GM21619 (cell line): Measurements from ENCODE around the gene RAB6B.

ENCODE experiments used
- ATAC-seq: cut with Tn5 transposase; IDR thresholded peaks from one replicate; pipeline ENCODE4 v1.9.1; 2021; ENCODE audit not compliant: unreplicated experiment

The RAB6B gene

DNA sequence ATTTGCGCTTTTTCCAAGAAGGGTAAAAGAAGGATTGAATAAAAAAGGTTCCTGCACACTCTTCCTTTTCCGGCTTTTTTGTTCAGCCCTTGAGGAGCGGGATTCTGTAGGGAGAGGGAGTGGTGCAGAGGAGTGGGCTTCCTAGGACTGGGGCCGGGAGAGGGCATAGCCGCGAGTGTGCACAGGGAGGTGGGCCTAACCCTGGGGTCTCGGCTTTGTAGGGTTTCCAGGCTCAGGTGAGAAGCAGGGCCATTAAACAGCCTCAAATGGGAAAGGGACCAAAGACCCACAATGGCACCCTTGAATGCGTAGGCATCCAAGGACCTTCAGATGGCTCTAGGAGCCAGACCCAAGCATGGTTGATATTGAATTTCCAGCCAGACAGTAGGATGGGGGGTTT is 35.4 kb upstream of the RAB6B start:
- ATAC-seq = no peak

DNA sequence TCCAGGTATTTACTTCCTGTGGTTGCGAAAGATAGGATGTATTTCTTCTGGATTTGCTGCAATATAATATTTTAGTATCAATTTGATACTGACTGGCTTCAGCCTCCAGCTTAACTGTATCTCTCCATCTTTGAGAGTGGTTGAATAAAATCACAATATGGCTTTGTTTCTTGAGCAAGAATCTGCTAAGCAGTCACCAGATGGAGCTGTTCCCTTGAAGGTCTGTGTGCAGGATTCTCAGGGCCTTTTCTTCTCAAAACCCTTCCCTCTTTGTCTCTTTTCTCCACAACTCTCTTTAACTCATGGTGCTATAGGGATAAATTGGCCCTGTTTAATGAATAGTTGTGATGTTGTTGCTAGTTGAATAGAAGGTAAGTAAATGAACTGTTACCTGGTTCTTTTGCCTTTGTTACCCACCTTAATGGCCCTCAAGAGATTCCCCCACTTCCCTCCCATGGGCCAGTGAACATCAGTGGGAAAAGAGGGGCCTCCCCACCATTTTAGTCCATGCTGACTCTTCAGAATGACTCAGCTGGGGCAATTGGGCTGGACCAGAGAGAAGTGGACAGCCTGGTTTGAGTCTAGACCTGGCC is 34.8 kb upstream of the RAB6B start:
- no peak for ATAC-seq

DNA sequence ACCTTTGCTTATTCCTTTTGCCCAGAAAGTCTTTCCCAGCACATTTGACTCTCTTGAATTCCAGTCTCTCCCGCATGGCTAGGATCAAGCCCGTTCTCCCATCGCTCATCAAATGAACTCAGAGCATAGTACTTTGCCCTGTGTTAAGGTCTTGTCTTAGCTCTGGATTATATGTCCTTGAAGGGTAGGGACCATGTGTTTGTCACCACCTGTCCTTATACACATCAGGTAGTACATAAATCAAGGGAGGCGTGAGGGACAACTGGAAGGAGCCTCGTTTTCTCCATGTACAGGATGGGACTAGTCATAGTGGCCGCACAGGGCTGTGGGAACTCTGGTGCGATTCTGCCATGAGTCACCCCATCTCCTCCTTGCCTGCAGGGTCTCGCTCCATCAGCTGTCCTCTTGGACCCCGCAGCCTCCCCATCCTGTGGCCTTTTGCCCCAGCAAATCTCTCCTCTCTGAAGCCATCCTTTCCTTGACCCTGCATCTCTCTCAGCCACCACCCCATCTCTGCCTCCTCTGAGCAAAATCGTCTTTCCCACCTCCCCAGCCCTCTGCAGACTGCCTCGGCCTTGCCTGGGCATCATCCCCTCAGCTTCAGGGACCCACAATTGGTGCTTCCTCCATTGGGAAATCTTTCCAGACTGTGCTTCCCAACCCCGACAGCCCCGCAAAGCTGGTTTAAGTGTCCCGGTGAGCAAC is 33.4 kb upstream of the RAB6B start:
- no peak for ATAC-seq

DNA sequence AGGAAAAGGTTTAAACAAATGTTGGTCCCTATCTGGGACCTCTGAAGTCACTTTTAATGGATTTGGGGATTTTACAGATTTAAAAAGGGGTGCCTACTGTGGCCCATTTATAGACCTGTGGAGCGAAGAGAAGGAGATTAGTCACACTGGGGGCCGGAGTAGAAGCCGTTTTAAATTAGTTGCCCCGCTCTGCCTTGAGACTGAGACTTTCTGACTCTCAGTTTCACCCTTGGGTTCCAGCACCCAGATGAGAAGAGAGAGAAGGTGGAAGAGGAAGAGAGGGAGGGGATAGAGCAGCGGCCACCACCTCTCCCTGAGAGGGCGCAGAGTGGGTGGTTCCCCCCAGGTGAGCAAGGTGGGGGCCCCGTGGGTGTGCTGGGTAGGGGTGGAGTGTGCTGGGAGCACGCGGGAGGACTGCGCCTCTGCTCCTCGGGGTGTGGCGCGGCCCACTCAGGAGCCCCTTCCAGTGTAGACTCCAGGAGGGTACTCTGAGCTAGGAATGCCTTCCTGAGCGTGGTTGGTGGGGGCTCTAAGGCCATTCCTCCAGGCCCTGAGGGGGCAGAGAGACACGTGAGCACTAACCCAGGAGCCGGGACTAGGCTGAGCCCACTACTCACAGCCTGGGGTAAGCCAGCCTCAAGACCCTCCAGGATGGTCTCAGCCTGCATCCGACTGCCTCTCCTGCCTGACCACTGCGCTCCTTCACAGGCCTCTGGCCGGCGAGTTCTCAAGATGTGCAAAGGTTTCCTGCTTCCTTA is 32.6 kb upstream of the RAB6B start:
- no peak for ATAC-seq

DNA sequence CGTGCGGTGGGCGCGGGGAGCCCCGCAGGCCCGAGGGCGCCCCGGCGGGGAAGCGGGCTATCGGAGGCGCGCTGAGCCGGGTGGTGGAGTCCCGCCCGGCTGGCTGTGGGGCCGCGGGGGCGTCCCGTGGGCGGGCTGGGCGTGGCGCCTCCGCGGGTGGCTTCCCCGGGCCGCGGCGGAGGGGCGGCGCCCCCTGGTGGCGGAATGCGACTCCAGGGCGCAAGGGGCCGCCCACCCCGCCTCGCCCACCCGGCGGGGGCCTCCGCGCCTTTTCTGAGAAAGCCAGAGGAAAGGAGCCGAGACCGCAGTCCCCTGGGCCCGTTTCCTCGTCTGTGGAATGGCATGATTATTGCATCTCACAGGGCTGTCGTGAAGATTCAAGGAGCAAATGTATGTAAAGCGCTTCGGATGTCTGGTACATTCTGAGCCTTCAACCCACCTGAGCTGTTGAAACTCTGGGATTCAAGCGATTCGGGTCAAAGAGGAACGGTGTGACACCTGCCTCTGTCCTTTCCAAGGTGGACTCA is 31.9 kb upstream of the RAB6B start:
- peak; percentile 75 for ATAC-seq

DNA sequence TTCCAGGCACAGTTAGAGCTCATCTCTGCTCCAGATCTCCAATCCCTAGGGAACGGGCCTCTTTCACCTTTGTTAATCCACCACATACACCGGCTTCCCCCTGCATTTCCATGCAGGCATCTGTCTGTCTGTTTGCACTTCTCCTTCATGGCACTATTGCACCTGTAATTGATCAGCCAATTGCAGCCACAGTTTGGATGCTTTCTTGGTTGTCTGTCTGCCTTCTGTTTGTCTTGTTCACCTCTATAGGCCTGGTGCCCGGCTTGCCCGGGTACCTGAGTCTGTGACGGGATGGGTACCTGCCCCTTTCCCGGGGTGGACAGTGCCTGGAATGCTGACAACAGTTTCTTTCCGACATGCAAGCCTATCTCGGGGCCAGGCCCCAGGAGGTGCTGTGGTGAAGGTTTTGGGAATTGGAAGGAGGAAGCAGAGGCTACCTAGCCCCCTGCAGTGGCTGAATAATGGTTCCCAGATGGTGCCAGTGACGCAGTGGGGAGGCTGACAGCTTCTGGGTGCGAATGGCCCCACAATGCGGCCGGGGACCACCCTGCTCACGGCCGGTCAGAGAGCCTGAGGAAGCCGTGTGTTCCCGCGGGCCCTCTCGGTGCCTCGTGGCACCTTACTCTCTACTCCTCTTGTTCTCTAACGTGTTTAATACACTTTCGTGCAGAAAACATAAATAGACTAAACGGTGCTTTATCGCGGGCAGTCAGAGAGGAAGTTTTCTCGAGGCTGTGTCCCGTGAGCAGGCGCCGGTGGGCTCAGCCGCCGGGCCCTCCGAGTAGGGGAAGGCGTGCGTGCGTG is 31.3 kb upstream of the RAB6B start:
- peak; percentile 6 for ATAC-seq

DNA sequence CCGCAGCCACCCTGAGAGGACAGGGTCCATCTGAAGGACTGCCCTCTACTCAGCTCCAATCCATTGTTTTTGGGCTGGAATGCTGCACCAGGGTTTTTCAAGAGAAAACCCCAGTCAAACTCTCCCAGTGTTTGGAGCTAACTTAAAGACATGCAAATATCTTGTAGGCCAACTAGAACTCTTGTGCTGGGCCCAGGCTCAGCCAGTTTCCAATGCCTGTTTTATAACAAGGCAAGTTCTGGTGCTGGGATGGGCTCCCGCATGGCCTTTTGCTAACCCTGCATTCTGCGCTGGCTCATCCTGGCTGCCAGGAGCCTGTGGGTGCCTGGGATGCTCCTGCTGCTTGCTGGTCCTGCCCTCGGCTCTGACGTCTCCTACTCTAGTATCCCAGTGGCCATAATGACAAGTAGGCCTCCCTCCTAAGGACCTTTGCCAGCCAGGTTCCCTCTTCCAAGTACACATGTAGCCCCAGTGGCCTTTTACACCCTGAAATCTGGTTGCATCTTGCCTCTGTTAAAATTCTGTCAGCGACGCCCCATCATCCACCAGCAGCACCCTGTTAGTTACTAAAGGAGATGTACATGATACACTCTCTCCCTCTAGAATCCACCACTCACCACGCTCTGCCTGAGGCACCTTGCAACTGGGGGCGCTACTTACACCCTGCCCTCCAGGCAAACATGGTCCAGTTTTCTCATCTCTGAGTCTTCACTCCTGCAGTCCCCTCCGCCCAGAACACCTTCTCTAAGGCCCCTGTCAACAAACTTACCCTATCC is 30.5 kb upstream of the RAB6B start:
- ATAC-seq = no peak

DNA sequence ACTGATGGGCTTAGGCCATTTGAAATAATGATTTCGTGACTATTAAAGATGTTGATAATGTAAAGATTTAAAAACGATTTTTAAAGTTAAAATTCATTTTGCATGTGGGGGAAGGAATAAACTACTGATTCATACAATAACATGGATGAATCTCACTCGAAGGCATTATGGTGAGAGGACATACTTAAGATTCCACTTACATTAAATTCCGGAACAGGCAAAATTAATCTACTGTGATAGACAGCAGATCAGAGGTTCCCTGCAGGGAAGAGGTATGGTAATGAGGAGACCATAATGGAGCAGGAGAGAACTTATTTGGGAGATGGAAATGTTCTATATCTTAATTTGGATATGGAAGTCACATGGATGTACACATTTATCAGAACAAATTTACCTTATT is 28.4 kb upstream of the RAB6B start:
- no peak for ATAC-seq

DNA sequence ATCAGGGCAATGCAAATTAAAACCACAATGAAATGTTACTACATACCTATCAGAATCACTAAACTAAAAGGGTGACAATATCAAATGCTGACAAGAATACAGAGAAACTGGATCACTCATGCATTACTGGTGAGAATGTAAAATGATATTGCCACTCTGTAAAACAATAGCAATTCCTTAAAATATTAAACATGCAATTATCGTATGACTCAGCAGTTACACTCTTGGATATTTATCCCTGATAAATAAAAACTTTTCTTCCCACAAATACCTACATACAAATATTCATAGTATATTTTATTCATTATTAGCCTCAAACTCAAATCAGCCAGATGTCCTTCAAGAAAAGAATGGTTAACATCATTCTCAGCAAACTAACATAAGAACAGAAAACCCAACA is 25.9 kb upstream of the RAB6B start:
- no peak for ATAC-seq

DNA sequence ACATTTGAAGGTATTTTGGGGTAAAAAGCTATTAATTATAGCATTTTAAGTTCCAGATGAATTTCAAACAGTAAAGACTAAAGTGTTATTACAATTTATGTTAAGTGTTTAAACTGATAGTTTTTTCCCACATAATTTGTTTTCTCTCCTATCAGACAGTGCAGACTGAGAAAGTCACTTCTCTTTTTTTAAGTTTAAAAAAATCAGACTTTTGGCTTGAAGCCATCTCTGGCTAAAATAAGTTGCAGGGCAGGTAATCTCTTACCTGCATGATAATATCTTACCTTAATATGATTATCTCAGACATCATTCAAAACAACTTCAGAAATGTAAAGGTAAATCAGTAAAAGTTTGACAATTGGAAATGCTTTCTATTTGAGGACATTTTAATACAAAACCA is 21.5 kb upstream of the RAB6B start:
- no peak for ATAC-seq

DNA sequence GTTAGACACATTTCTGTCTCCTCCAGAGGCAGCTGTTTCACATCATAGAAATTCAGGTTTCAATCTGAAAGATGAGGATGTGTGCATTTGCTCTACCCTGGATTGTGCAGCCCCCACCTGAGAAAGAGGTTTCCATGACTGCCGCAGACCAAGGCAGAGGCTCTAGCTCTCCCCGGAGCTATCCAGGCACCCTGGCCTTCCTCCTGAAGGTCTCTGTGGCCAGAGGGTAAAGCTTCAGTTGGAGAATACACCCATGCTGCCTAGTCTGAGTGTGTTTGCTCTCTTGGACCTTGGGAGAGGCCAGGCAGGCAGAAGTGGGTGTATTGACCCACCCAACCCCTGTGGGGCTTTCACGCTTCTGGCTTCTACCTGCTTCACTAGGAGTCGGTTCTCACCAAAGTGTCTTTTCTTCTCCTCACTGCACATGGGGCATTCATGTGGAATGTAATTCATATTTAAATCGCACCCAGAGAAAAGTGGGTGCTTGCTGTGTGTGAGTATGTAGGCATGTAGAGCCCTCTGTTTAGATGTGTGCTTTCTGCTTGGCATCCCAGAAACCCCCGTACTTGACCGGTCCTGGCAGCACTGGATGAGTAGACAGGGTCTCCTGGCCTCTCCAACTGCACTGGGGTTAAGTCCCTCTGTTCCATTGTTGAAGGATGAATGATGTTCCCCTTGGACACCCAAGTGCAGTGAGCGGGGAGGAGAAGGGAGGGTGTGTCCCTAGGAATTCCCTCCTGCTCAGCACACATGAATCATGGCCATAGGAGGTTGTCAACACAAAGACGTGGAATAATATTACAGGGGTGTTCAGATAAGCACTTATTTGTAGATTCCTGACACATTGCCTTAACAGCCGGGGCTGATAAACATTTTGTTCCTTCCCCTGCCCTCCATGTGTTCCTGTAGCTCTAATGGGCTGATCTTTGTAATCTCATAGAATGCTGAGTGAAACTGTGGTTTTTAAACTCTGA is 20.3 kb upstream of the RAB6B start:
- ATAC-seq = no peak

DNA sequence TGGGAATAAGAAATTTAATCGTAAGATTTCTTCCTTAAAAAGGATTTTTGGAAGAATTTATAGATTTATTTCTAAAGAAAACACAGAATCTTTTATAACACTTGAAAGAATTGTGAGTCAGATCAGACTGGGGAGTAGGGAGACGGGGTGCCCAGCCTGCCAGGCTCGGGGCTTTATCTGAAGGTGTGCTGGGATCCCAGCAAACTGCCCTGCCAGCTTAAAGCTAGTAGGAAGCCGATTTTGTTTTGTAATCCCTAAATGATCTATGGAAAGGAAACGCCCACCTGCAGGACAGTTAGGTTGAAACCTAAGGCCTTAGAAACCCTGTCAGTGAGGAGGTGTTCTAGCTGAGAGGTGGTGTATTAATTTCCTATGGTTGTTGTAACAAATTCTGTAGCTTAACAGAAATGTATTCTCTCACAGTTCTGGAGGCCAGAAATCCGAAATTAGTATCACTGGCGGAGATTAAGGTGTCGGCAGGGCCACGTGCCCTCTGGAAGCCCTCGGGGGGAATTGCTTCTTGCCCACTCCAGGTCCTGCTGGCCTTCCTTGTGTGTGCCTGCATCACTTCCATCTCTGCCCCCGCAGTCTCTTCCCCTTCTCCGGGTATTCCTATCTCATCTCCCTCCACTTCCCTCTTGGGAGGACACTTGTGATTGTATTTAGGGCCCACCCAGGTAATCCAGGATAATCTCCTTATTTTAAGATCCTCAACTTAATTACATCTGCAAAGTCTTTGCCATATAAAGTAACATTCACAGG is 19.3 kb upstream of the RAB6B start:
- no peak for ATAC-seq

DNA sequence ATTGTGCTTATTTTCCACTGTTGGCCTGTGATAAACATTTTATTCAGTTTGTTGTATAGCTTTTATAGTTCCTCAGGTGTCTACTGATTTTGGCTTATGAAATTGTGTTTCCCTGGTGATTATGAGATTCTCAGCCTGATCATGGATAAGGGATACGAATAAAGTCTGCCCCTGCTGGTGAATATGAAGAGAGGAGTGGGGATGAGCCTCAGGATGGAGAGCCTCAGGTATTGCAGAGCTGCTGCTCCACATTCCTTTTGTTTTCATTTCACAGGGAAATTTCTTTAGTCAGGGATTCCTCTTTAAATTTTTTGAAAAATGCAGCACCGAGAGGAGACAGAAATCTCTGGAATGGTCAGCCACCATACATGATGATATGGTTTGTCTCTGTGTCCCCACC is 14.7 kb upstream of the RAB6B start:
- no peak for ATAC-seq

DNA sequence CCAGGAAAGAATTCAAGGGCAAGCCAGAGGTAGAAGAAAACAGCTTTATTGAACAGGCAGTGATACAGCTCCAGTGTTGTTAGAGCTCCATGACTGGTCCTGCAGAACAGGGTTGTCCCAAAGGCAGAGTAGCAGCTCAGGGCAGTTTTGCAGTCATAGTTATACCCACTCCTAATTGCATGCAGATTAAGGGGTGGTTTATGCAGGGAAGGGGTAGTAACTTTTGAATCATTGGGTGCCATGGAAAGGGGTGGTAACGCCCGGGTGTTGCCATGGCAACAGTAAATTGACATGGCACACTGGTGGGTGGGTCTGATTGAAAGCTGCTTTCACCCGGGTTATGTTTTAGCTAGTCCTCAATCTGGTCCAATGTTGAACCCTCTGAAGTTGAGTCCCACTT is 9.7 kb upstream of the RAB6B start:
- no peak for ATAC-seq

DNA sequence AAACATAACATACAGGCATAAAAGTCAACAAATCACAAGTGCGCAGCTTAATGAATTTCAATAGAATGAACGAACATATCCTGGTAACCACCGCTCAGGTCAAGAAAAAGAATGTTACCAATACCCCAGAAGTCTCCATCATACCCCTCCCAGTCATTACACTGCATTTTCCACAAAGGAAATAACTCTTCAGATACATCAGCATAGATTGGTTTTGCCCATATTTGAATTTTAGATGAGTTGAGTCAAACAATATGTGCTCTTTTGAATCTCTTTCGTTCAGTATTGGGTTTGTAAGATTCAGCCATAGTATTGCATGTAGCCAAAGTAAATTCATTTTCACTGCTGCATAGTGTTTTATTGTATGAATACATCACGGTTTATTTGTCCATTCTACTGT is 6.2 kb upstream of the RAB6B start:
- ATAC-seq = no peak

DNA sequence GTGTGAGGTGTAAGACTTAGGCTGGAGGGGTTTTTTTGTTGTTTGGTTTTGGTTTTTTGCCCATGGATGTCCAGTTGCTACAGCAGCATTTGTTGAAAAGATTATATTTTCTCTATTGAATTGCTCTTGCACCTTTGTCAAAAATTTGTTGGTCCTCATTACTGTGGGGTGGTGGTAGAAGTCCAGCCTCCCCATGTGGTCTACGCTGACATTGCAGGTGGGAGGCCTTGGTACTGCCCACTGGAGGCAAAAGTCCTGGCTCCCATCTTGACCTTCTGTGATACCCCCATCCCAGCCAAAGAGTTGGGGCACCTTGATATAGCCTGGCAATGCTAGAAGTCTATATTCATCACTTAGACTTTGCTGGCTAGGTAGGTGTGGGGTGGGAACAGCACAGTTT is 5.4 kb upstream of the RAB6B start:
- no peak for ATAC-seq

DNA sequence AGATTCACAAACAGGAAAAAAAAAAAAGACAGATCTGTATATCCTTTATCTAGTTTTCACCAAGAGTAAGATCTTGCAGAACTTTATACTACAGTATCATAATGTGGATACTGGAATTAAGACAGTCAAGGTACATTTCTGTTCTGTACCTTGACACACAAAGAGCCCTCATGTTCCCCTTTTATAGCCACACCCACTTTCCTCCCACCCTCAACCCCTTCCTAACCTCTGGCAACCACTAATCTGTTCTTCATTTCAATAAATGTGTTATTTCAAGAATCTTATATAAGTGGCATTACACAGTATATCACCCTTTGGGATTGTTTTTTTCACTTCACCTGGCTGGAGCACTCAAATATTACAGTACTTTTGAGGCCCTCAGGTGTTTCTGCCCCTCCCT is 3.6 kb upstream of the RAB6B start:
- no peak for ATAC-seq

DNA sequence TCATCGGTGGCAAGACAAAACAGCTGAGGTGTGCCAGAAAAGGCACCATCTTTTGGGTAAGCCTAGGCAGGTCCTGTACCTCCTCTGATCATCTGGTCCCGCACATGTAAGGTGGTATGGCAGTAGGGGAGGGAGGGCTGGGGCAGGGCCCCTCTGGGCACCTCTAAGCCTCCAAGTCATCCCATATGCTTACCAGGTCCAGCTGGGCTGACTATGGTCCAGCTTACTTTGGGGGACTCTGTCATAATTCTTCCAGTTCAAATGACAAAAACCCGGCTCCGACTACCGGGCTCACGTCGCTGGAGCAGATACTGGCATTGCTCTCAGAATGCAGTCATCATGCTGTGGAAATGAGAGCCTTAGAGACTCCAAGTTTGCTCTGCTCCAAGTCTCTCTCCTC is 1.9 kb upstream of the RAB6B start:
- no peak for ATAC-seq
